ENCODE data around the gene HABP4.

GRCh38 chr9:96449845-96450612 lies at the start of gene HABP4:
- TF ChIP-seq EZH2 (IDR thresholded peaks at IDR 0.05; ENCODE audit: borderline replicate concordance, low read length) (no peak), CTCF (IDR thresholded peaks at IDR 0.05; ENCODE audit: low read length) (no peak)
